ENCODE results near the gene ZNF143.

Gene ZNF143

DNA sequence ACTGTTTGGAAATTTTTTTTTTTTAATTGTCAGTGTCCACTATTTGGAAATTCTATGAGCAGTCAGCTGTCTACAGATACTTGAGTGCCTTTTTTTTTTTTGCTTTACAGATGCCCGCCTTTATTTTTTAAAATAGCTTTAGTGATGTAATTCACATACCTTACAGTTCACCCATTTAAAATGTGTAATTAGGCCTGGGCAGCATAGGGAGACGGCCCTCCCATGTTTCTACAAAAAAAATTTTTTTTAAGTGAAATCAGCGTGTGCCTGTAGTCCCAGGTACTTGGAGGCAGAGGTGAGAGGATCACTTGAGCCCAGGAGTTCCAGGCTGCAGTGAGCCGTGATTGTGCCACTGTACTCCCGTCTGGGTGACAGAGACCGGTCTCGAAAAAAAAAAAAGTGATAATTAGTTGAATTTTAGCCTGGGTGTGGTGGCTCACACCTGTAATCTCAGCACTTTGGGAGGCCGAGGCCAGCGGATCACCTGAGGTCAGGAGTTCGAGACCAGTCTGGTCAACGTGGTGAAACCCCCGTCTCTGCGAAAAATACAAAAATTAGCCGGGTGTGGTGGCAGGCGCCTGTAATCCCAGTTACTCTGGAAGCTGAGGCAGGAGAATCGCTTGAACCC lies 1.5 kb downstream of the ZNF143 start:
- peak overlapping the region; percentile 99 for H3K27ac ChIP-seq (ENCODE audit: low read depth, low read length, severe bottlenecking)
- H3K4me1 ChIP-seq (ENCODE audit: control insufficient read depth, insufficient read depth, low read length, poor library complexity, severe bottlenecking), result peaks cover 4% of the 10 kb centered on the region
- no peaks in the 10 kb centered on the region for H3K36me3 ChIP-seq (ENCODE audit: control insufficient read depth, insufficient read depth, low read length)
- 92 to 95% methylated on average over 14 to 15 of the region's 16 CpGs for WGBS, 2 experiments (ENCODE audit: insufficient coverage in 2 of 2)
- H3K4me3 ChIP-seq (ENCODE audit: extremely low read depth, insufficient read depth, low read length, poor library complexity, severe bottlenecking), result peak overlapping the region; percentile 76
- H3K9me3 ChIP-seq (ENCODE audit: control insufficient read depth, low read length), result no peaks in the 10 kb centered on the region

GRCh38 chr11:9462806-9463537 lies 2.2 kb downstream of the ZNF143 start:
- H3K27ac ChIP-seq (ENCODE audit: low read depth, low read length, severe bottlenecking), result no peak overlapping the region
- 96 to 97% methylated on average over 3 of the region's 8 CpGs for WGBS, 2 experiments (ENCODE audit: insufficient coverage in 2 of 2)
- no peak overlapping the region for H3K4me3 ChIP-seq (ENCODE audit: extremely low read depth, insufficient read depth, low read length, poor library complexity, severe bottlenecking)
- H3K4me1 ChIP-seq (ENCODE audit: control insufficient read depth, insufficient read depth, low read length, poor library complexity, severe bottlenecking), result peaks cover 4% of the 10 kb centered on the region
- H3K36me3 ChIP-seq (ENCODE audit: control insufficient read depth, insufficient read depth, low read length), result peaks cover 2% of the 10 kb centered on the region
- H3K9me3 ChIP-seq (ENCODE audit: control insufficient read depth, low read length), result no peaks in the 10 kb centered on the region

- peaks cover 8% of the 10 kb centered on the region for H3K4me1 ChIP-seq (ENCODE audit: control insufficient read depth, insufficient read depth, low read length, poor library complexity, severe bottlenecking)
- H3K27ac ChIP-seq (ENCODE audit: low read depth, low read length, severe bottlenecking), result no peak overlapping the region
- no peak overlapping the region for H3K4me3 ChIP-seq (ENCODE audit: extremely low read depth, insufficient read depth, low read length, poor library complexity, severe bottlenecking)
- H3K9me3 ChIP-seq (ENCODE audit: control insufficient read depth, low read length), result no peaks in the 10 kb centered on the region
- H3K36me3 ChIP-seq (ENCODE audit: control insufficient read depth, insufficient read depth, low read length), result peaks cover 56% of the 10 kb centered on the region
- WGBS, 2 experiments (ENCODE audit: insufficient coverage in 2 of 2), result 94 to 96% methylated on average over 3 to 4 of the region's 4 CpGs
These were observed 10.0 kb downstream of the ZNF143 start for GRCh38 chr11:9470765-9471164.

- Histone ChIP-seq H3K27ac (ENCODE audit: low read depth, low read length, severe bottlenecking) (peak overlapping the region; percentile 59), H3K4me1 (ENCODE audit: control insufficient read depth, insufficient read depth, low read length, poor library complexity, severe bottlenecking) (peaks cover 8% of the 10 kb centered on the region), H3K9me3 (ENCODE audit: control insufficient read depth, low read length) (no peaks in the 10 kb centered on the region), H3K4me3 (ENCODE audit: extremely low read depth, insufficient read depth, low read length, poor library complexity, severe bottlenecking) (no peak overlapping the region), H3K36me3 (ENCODE audit: control insufficient read depth, insufficient read depth, low read length) (peaks cover 69% of the 10 kb centered on the region)
These were observed 12.6 kb downstream of the ZNF143 start for GRCh38 chr11:9473408-9473807.

DNA sequence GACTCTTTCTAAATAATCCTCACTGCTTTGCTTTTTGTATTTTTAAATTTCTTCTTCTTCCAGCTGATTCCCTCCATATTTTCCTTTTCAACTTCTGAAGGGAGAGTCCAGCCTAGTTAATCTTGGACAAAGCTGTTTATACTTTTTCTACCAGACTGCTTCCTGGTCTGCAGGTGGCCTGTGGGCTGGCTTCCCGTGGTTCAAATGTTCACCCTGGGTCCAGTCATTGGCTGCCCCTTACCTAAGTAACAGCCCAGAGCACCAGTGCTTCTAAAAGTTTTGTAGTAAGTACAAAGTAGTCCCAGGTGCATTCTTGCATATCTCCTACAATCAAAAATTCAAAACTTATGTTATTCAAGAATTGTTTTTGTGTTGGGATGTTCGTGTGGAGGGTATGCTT lies 19.1 kb downstream of the ZNF143 start:
- no peak overlapping the region for H3K27ac ChIP-seq (ENCODE audit: low read depth, low read length, severe bottlenecking)
- whole genome bisulfite sequencing, 2 experiments (ENCODE audit: insufficient coverage in 2 of 2), result 100% methylated on average over 1 of the region's 2 CpGs; no CpG with 5 or more reads in 1 of the 2 experiments
- H3K4me1 ChIP-seq (ENCODE audit: control insufficient read depth, insufficient read depth, low read length, poor library complexity, severe bottlenecking), result no peaks in the 10 kb centered on the region
- H3K36me3 ChIP-seq (ENCODE audit: control insufficient read depth, insufficient read depth, low read length), result peaks cover 66% of the 10 kb centered on the region
- H3K9me3 ChIP-seq (ENCODE audit: control insufficient read depth, low read length), result no peaks in the 10 kb centered on the region
- no peak overlapping the region for H3K4me3 ChIP-seq (ENCODE audit: extremely low read depth, insufficient read depth, low read length, poor library complexity, severe bottlenecking)

GRCh38 chr11:9489080-9489765 lies 28.4 kb downstream of the ZNF143 start:
- H3K36me3 ChIP-seq (ENCODE audit: control insufficient read depth, insufficient read depth, low read length), result peaks cover 60% of the 10 kb centered on the region
- no peaks in the 10 kb centered on the region for H3K4me1 ChIP-seq (ENCODE audit: control insufficient read depth, insufficient read depth, low read length, poor library complexity, severe bottlenecking)
- H3K4me3 ChIP-seq (ENCODE audit: extremely low read depth, insufficient read depth, low read length, poor library complexity, severe bottlenecking), result no peak overlapping the region
- H3K27ac ChIP-seq (ENCODE audit: low read depth, low read length, severe bottlenecking), result no peak overlapping the region
- no peaks in the 10 kb centered on the region for H3K9me3 ChIP-seq (ENCODE audit: control insufficient read depth, low read length)
- 94 to 100% methylated on average over 2 to 3 of the region's 3 CpGs for WGBS, 2 experiments (ENCODE audit: insufficient coverage in 2 of 2)

GRCh38 chr11:9490376-9490775 lies 29.6 kb downstream of the ZNF143 start:
- H3K9me3 ChIP-seq (ENCODE audit: control insufficient read depth, low read length), result no peaks in the 10 kb centered on the region
- WGBS, 2 experiments (ENCODE audit: insufficient coverage in 2 of 2), result 100% methylated on average over 1 to 2 of the region's 3 CpGs
- no peak overlapping the region for H3K4me3 ChIP-seq (ENCODE audit: extremely low read depth, insufficient read depth, low read length, poor library complexity, severe bottlenecking)
- no peak overlapping the region for H3K27ac ChIP-seq (ENCODE audit: low read depth, low read length, severe bottlenecking)
- peaks cover 64% of the 10 kb centered on the region for H3K36me3 ChIP-seq (ENCODE audit: control insufficient read depth, insufficient read depth, low read length)
- H3K4me1 ChIP-seq (ENCODE audit: control insufficient read depth, insufficient read depth, low read length, poor library complexity, severe bottlenecking), result no peaks in the 10 kb centered on the region

DNA sequence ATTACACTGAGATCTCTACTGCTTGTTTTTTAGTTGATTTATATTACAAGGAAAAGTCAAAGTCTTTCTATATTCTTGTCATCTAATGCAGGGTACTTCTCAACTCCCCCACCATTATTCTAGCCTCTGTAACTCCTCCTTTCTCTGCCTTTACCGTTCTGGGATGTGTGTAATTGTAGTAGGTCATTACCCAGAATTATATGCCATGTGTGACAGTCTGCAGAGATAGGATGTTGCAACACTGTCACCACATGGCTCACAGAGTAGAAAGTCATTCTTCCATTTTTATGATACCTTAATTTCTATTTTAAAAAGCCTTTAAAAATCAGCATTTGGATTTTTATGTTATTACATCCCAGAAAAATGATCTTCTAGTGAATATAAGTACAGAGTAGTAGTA lies 32.7 kb downstream of the ZNF143 start:
- WGBS, 2 experiments (ENCODE audit: insufficient coverage in 2 of 2), result no CpG with 5 or more reads among the region's 1 CpG
- no peak overlapping the region for H3K4me3 ChIP-seq (ENCODE audit: extremely low read depth, insufficient read depth, low read length, poor library complexity, severe bottlenecking)
- peaks cover 73% of the 10 kb centered on the region for H3K36me3 ChIP-seq (ENCODE audit: control insufficient read depth, insufficient read depth, low read length)
- no peaks in the 10 kb centered on the region for H3K9me3 ChIP-seq (ENCODE audit: control insufficient read depth, low read length)
- H3K27ac ChIP-seq (ENCODE audit: low read depth, low read length, severe bottlenecking), result no peak overlapping the region
- H3K4me1 ChIP-seq (ENCODE audit: control insufficient read depth, insufficient read depth, low read length, poor library complexity, severe bottlenecking), result no peaks in the 10 kb centered on the region

GRCh38 chr11:9494316-9494715 lies 33.5 kb downstream of the ZNF143 start:
- H3K9me3 ChIP-seq (ENCODE audit: control insufficient read depth, low read length), result no peaks in the 10 kb centered on the region
- H3K36me3 ChIP-seq (ENCODE audit: control insufficient read depth, insufficient read depth, low read length), result peaks cover 76% of the 10 kb centered on the region
- no peak overlapping the region for H3K4me3 ChIP-seq (ENCODE audit: extremely low read depth, insufficient read depth, low read length, poor library complexity, severe bottlenecking)
- no peak overlapping the region for H3K27ac ChIP-seq (ENCODE audit: low read depth, low read length, severe bottlenecking)
- WGBS, 2 experiments (ENCODE audit: insufficient coverage in 2 of 2), result 86 to 100% methylated on average over 1 of the region's 3 CpGs
- H3K4me1 ChIP-seq (ENCODE audit: control insufficient read depth, insufficient read depth, low read length, poor library complexity, severe bottlenecking), result no peaks in the 10 kb centered on the region

GRCh38 chr11:9495803-9496514 lies 35.1 kb downstream of the ZNF143 start:
- no peak overlapping the region for H3K27ac ChIP-seq (ENCODE audit: low read depth, low read length, severe bottlenecking)
- peaks cover 80% of the 10 kb centered on the region for H3K36me3 ChIP-seq (ENCODE audit: control insufficient read depth, insufficient read depth, low read length)
- WGBS, 2 experiments (ENCODE audit: insufficient coverage in 2 of 2), result 97% methylated on average over 2 to 3 of the region's 6 CpGs

More at GRCh38 chr11:9495803-9496514, 35.1 kb downstream of the ZNF143 start:
- Histone ChIP-seq H3K4me1 (ENCODE audit: control insufficient read depth, insufficient read depth, low read length, poor library complexity, severe bottlenecking) (no peaks in the 10 kb centered on the region), H3K4me3 (ENCODE audit: extremely low read depth, insufficient read depth, low read length, poor library complexity, severe bottlenecking) (no peak overlapping the region), H3K9me3 (ENCODE audit: control insufficient read depth, low read length) (no peaks in the 10 kb centered on the region)
